ENCODE measurements around the gene MLANA. TPM values are rescaled to one million over a fixed set of nuclear protein-coding genes. Genes with fewer than 3 reads are reported as not detected.

Gene MLANA
- total RNA-seq, 2 experiments from 2014 or later: not detected

GRCh38 chr9:5854063-5854790 is 36.5 kb upstream of the MLANA start:
- DNase-seq: no peak
- Mint-ChIP-seq H3K4me1 (peaks cover 56% of the 10 kb centered on the region), H3K36me3 (peaks cover 14% of the 10 kb centered on the region), H3K4me3 (no peak overlapping the region), H3K27me3 (no peaks in the 10 kb centered on the region), H3K9me3 (ENCODE audit: low read depth) (no peaks in the 10 kb centered on the region), H3K27ac (peak overlapping the region; percentile 58)
- ATAC-seq: no peak
- CTCF ChIA-PET: interaction anchor here (0.7 to 5.9 kb wide), 5 partner anchors 9 to 32 kb away, joined by 3 to 34 read pairs (median 9); partner anchors contain the start of gene ERMP1

DNA sequence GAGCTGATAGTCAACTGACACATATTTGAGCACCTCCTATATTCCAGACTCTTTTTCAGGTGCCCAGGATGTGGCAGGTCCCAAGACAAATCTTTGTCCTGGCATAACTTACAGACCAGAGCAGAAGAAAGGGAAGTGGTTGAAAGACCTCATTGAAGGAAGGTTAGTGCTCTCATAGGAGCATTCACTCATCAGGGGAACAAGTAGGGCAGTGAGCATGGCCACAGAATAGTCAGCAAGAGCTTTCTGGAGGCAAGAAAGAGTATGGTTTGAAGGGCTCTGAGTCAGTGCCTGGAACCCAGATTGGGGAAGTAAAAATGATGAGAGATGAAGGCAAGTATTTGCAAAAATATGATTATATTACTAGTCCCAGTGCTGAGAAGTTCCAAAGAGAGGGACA is 32.8 kb upstream of the MLANA start:
- no peaks in the 10 kb centered on the region for H3K9me3 Mint-ChIP-seq (ENCODE audit: low read depth)
- H3K4me3 Mint-ChIP-seq: no peak overlapping the region
- CTCF ChIA-PET: interaction anchor here (0.8 to 1.8 kb wide), 3 partner anchors 11 to 28 kb away, joined by 3 to 5 read pairs (median 3); no protein-coding TSS in a partner anchor
- ATAC-seq (no peak), DNase-seq (no peak)
- peaks cover 21% of the 10 kb centered on the region for H3K4me1 Mint-ChIP-seq
- H3K36me3 Mint-ChIP-seq: peaks cover 5% of the 10 kb centered on the region
- H3K27ac Mint-ChIP-seq: no peak overlapping the region
- no peaks in the 10 kb centered on the region for H3K27me3 Mint-ChIP-seq

DNA sequence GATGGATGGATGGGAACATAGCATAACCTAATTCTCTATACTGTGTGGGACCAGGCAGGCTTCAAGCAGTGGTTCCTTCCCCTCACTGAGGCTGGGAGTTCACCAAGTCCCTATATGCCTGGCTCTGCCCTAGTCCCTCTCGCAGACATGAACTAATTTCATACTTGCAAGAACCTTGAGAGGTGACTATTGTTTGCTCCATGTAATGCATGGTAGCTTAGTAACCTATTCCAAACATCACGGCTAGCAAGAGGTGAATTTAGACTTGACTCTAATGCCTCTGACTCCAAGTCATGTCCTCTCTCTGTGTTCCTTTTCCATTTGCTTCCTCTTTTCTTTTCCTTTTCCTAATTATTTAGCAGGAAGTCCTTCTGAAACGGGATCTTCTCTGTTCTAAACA is 31.9 kb upstream of the MLANA start:
- no peaks in the 10 kb centered on the region for H3K9me3 Mint-ChIP-seq (ENCODE audit: low read depth)
- no peak overlapping the region for H3K4me3 Mint-ChIP-seq
- ATAC-seq (no peak), DNase-seq (no peak)
- no peak overlapping the region for H3K27ac Mint-ChIP-seq
- peaks cover 3% of the 10 kb centered on the region for H3K36me3 Mint-ChIP-seq
- CTCF ChIA-PET: interaction anchor here (0.6 to 1.8 kb wide), 4 partner anchors 14 to 672 kb away, joined by 3 to 5 read pairs (median 3); no protein-coding TSS in a partner anchor
- H3K27me3 Mint-ChIP-seq: no peaks in the 10 kb centered on the region
- H3K4me1 Mint-ChIP-seq: peaks cover 12% of the 10 kb centered on the region

- Mint-ChIP-seq H3K27ac (no peak overlapping the region), H3K4me3 (no peak overlapping the region), H3K27me3 (no peaks in the 10 kb centered on the region), H3K9me3 (ENCODE audit: low read depth) (no peaks in the 10 kb centered on the region), H3K4me1 (no peaks in the 10 kb centered on the region), H3K36me3 (peaks cover 1% of the 10 kb centered on the region)
- ATAC-seq (no peak), DNase-seq (no peak)
- CTCF ChIA-PET: interaction anchor here (1.4 to 3.0 kb wide), 2 partner anchors 9 to 23 kb away, joined by 5 to 9 read pairs; no protein-coding TSS in a partner anchor
Observed at GRCh38 chr9:5863092-5863746, 27.5 kb upstream of the MLANA start.

DNA sequence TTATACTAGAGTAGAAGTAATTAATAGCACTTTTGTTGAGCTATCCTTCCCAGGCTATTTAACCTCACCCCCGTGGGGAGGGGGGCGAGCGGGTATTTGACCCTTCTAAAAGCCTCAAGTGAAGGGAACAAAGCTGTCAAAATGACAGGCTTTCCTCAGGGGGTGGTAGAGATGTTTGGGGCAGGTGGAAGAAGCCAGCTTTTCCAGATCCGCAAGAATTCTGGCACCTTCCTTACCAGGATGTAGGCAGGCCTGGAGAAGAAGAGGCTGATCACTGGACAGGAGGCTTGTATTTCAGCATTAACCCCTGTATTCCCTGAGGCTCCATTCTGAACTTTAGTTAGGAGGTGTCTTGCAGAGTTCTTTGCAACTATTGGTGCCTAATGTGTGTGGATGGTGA is 26.2 kb upstream of the MLANA start:
- H3K36me3 Mint-ChIP-seq: peaks cover 1% of the 10 kb centered on the region
- no peak for ATAC-seq

GRCh38 chr9:5866272-5866671 is 24.4 kb upstream of the MLANA start:
- no peak overlapping the region for H3K27ac Mint-ChIP-seq
- H3K36me3 Mint-ChIP-seq: peaks cover 1% of the 10 kb centered on the region
- no peak overlapping the region for H3K4me3 Mint-ChIP-seq
- no peak for DNase-seq
- peaks cover 9% of the 10 kb centered on the region for H3K4me1 Mint-ChIP-seq
- no peaks in the 10 kb centered on the region for H3K9me3 Mint-ChIP-seq (ENCODE audit: low read depth)
- no peaks in the 10 kb centered on the region for H3K27me3 Mint-ChIP-seq
- ATAC-seq: no peak
- CTCF ChIA-PET: interaction anchor here (1.7 kb wide), 1 partner anchor 20 kb away, joined by 4 read pairs; no protein-coding TSS in a partner anchor

More for the DNA sequence above, 26.2 kb upstream of the MLANA start:
- no peak overlapping the region for H3K27ac Mint-ChIP-seq
- peaks cover 4% of the 10 kb centered on the region for H3K4me1 Mint-ChIP-seq
- CTCF ChIA-PET: interaction anchor here (1.4 to 3.0 kb wide), 2 partner anchors 11 to 22 kb away, joined by 5 to 9 read pairs; no protein-coding TSS in a partner anchor
- no peaks in the 10 kb centered on the region for H3K27me3 Mint-ChIP-seq
- H3K9me3 Mint-ChIP-seq (ENCODE audit: low read depth): no peaks in the 10 kb centered on the region
- DNase-seq: no peak
- H3K4me3 Mint-ChIP-seq: no peak overlapping the region

DNA sequence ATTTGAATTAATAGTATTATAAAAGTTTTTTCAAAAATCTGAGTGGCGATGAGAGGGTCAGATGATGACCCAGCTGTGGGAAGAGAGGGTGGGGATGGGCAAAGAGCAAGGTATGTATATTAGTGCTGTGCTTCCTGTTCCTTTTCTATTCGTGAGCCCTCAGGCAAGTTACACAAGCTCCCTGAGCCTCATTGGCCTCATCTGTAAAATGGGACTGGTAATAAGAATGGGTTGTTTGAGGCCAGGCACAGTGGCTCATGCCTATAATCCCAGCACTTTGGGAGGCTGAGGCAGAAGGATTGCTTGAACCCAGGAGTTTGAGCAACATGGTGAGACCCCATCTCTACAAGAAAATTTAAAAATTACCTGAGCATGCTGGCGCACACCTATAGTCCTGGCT is 24.0 kb upstream of the MLANA start:
- H3K27ac Mint-ChIP-seq: no peak overlapping the region
- H3K4me1 Mint-ChIP-seq: peaks cover 9% of the 10 kb centered on the region
- H3K9me3 Mint-ChIP-seq (ENCODE audit: low read depth): no peaks in the 10 kb centered on the region
- ATAC-seq (no peak), DNase-seq (no peak)
- H3K27me3 Mint-ChIP-seq: no peaks in the 10 kb centered on the region
- no peaks in the 10 kb centered on the region for H3K36me3 Mint-ChIP-seq
- CTCF ChIA-PET: interaction anchor here (1.7 kb wide), 1 partner anchor 20 kb away, joined by 4 read pairs; no protein-coding TSS in a partner anchor
- H3K4me3 Mint-ChIP-seq: no peak overlapping the region

DNA sequence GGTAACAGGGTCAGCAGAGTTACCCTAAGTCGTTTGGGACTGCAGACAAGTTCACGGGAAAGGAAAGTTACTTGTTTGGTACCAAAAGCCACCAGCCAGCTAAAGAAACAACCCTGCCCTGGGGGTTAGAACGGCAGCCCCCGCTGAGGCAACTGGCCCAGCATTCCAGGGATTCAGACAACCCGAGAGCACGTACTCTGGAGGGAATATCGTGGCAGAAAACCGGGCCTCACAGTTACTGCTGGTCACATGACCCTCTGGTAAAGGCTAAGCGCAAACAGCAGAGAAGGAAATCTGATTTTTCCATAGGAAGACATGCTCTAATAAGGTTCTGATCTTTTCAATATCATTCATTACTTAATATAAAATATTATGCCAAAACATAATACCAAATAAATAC is 22.5 kb upstream of the MLANA start:
- no peak for ATAC-seq
- Mint-ChIP-seq H3K4me1 (peaks cover 9% of the 10 kb centered on the region), H3K4me3 (no peak overlapping the region)

DNA sequence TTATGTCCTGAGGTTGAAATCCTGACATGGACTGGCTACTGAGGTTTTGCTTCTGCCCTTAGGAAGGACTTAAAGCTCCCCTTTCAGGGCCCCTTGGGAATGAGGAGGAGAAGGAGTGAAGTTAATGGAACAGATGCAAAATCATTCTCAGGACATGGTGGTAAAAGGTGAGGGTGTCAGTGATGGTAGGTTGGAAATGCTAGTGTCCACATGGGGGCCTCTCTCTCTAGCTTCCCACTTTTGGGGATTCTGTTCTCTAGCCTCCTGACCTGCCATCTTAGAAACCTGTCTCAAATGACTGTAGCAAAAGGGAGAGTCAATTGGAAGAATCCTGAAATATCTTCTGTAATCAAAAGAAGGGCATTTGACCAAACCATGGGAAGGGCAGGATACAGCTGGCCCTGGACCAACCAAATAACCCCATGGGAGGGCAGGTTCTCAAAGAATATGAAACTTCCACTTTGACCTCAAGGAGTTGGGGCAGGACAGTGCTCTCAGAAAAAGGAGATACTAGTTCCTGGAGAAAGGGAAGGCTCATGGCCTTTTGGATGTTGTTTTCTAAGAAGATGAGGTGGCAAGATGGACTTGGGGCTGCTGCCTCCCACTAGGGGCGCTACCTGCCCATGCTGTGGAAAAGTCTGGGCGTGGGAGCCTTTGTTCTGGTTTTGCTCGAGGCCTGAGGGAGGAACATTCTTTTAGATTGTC is 21.2 kb upstream of the MLANA start:
- no peaks in the 10 kb centered on the region for H3K9me3 Mint-ChIP-seq (ENCODE audit: low read depth)
- H3K4me3 Mint-ChIP-seq: no peak overlapping the region
- no peaks in the 10 kb centered on the region for H3K36me3 Mint-ChIP-seq
- CTCF ChIA-PET: interaction anchor here (0.9 to 1.3 kb wide), 5 partner anchors 9 to 38 kb away, joined by 3 read pairs; partner anchors contain the start of gene ERMP1
- no peak for DNase-seq
- no peaks in the 10 kb centered on the region for H3K27me3 Mint-ChIP-seq
- H3K27ac Mint-ChIP-seq: no peak overlapping the region
- ATAC-seq: peak; percentile 45
- peaks cover 13% of the 10 kb centered on the region for H3K4me1 Mint-ChIP-seq

More for the DNA sequence above, 22.5 kb upstream of the MLANA start:
- CTCF ChIA-PET: interaction anchor here (1.0 to 1.3 kb wide), 3 partner anchors 16 to 69 kb away, joined by 3 read pairs; partner anchors contain the start of gene ERMP1
- H3K36me3 Mint-ChIP-seq: no peaks in the 10 kb centered on the region
- no peaks in the 10 kb centered on the region for H3K9me3 Mint-ChIP-seq (ENCODE audit: low read depth)
- H3K27ac Mint-ChIP-seq: no peak overlapping the region
- H3K27me3 Mint-ChIP-seq: no peaks in the 10 kb centered on the region
- no peak for DNase-seq

GRCh38 chr9:5870020-5870339 is 20.7 kb upstream of the MLANA start:
- DNase-seq (no peak), ATAC-seq (no peak)
- H3K36me3 Mint-ChIP-seq: peaks cover 1% of the 10 kb centered on the region
- H3K4me1 Mint-ChIP-seq: peaks cover 16% of the 10 kb centered on the region
- CTCF ChIA-PET: interaction anchor here (1.0 to 1.2 kb wide), 2 partner anchors 13 to 39 kb away, joined by 3 read pairs; no protein-coding TSS in a partner anchor
- no peak overlapping the region for H3K27ac Mint-ChIP-seq
- no peaks in the 10 kb centered on the region for H3K27me3 Mint-ChIP-seq
- no peak overlapping the region for H3K4me3 Mint-ChIP-seq
- no peaks in the 10 kb centered on the region for H3K9me3 Mint-ChIP-seq (ENCODE audit: low read depth)

DNA sequence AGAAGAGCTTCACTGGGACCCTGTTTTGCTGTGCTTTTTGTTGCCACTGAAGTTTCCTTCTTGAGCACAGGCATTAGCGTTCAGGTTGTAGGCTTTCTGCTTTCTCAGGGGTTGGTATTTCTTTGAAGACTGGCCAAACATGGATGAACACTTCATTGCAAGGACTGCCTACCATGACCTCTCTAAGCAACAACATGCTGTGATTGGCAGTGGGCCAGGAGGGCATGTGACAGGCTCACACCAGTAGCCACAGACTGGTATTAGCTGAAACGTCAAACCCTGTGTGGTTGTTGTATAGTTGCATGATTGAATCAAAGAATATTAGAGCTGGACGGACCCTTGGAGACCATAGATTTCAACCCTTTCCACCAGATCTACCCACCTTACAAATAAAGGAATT is 20.0 kb upstream of the MLANA start:
- Mint-ChIP-seq H3K36me3 (peaks cover 3% of the 10 kb centered on the region), H3K27me3 (no peaks in the 10 kb centered on the region), H3K27ac (no peak overlapping the region), H3K4me1 (peaks cover 21% of the 10 kb centered on the region), H3K9me3 (ENCODE audit: low read depth) (no peaks in the 10 kb centered on the region), H3K4me3 (no peak overlapping the region)
- CTCF ChIA-PET: interaction anchor here (1.2 kb wide), 1 partner anchor 14 kb away, joined by 3 read pairs; no protein-coding TSS in a partner anchor
- DNase-seq (no peak), ATAC-seq (no peak)

DNA sequence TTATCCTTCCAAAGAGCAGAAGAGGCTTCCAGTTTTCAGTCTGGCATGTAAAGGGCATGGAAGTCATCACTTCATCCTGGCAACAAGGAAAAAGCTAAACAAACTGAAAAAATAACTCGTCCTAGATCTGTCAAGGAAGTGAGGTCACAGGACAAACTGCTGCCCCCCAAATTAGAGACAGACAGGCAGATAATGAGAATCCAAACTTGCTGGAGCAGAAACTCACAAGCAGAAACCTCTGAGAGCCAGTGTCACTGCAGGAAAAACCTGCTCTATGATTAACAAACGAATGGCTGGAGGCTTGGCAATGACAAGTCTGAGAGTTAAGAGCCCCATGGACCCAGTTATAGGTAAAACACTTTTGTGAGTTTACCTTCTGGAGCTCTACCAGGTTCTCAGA is 18.9 kb upstream of the MLANA start:
- Mint-ChIP-seq H3K9me3 (ENCODE audit: low read depth) (no peaks in the 10 kb centered on the region), H3K27me3 (no peaks in the 10 kb centered on the region), H3K4me3 (no peak overlapping the region), H3K27ac (no peak overlapping the region), H3K36me3 (peaks cover 3% of the 10 kb centered on the region), H3K4me1 (peaks cover 28% of the 10 kb centered on the region)
- CTCF ChIA-PET: no interaction called here
- no peak for ATAC-seq
- no peak for DNase-seq

DNA sequence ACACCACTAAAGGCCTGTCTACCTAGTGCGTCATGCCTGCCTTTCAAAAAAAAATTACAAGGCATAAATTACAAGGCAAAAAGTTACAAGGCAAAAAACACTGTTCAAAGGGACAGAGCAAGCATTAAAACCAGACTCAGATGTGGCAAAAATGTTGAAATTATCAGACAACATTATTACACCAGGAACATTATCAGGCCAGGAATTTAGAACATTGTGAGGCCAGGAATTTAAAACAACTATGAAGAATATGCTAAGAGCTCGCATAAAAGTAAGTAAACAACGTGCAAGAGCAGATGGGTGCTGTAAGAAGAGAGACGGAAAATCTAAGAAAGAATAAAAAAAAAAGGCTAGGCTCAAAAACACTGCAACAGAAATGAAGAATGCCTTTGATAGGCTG is 18.2 kb upstream of the MLANA start:
- ATAC-seq (no peak), DNase-seq (no peak)
- peaks cover 28% of the 10 kb centered on the region for H3K4me1 Mint-ChIP-seq
- CTCF ChIA-PET: interaction anchor here (3.1 kb wide), 1 partner anchor 14 kb away, joined by 12 read pairs; no protein-coding TSS in a partner anchor
- no peaks in the 10 kb centered on the region for H3K27me3 Mint-ChIP-seq
- H3K9me3 Mint-ChIP-seq (ENCODE audit: low read depth): no peaks in the 10 kb centered on the region
- no peak overlapping the region for H3K4me3 Mint-ChIP-seq
- no peak overlapping the region for H3K27ac Mint-ChIP-seq
- H3K36me3 Mint-ChIP-seq: peaks cover 3% of the 10 kb centered on the region

Data from activated CD8-positive, alpha-beta memory T cell treated with anti-CD3 and anti-CD28 coated beads, Interleukin-2, amount 10 ng/mL, durations not matched to agents 7 days and 5 days (primary cell).